Activated T-cell treated with anti-CD3 and anti-CD28 coated beads, Interleukin-2, amount 50 U/mL, for 24 hours (primary cell): ENCODE data around the gene SCD.
A peak's percentile ranks its signal among the peaks of the same experiment; 100 is the strongest.

Experiments
- DNase-seq: peaks from one replicate; pipeline ENCODE4 v3.0.0-alpha.2; 2020
- H3K27ac Mint-ChIP-seq: 2 replicates; pipeline ENCODE4 v1.8.0; 2020; ENCODE audit warnings: mild to moderate bottlenecking, mixed read lengths
- H3K27me3 Mint-ChIP-seq: 2 replicates; pipeline ENCODE4 v1.8.0; 2020; ENCODE audit warnings: mixed read lengths
- H3K36me3 Mint-ChIP-seq: 2 replicates; pipeline ENCODE4 v1.8.0; 2020; ENCODE audit warnings: low read depth, mixed read lengths
- H3K4me1 Mint-ChIP-seq: 2 replicates; pipeline ENCODE4 v1.8.0; 2020; ENCODE audit warnings: low read depth, mixed read lengths
- H3K4me3 Mint-ChIP-seq: 2 replicates; pipeline ENCODE4 v1.8.0; 2020; ENCODE audit warnings: mild to moderate bottlenecking, moderate library complexity, mixed read lengths
- H3K9me3 Mint-ChIP-seq: 2 replicates; pipeline ENCODE4 v1.8.0; 2020; ENCODE audit warnings: mixed read lengths

SCD gene

DNA sequence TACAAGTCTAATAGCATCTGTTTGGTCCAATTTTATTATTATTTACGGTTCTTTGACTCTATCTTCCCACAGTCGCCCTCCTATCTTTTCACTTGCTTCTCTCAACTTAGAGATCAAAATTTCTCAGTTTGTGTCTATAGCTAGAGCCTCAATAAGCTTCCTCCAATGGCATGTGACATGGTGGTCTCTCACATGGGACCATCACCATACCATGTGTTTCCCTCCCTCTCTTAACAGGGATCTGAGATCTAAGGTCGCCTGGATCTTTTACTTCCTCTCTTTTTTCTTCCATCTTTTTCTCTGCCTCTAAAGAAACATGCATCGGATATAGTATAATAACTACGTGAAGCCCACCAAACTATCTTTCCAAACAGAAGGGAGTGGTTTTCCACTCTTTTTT, 18.8 kb upstream of the SCD start:
- H3K4me1 Mint-ChIP-seq, result peaks cover 15% of the 10 kb centered on the region
- DNase-seq, result no peak
- H3K27ac Mint-ChIP-seq, result no peak overlapping the region
- no peak overlapping the region for H3K4me3 Mint-ChIP-seq
- no peaks in the 10 kb centered on the region for H3K36me3 Mint-ChIP-seq
- peaks cover 3% of the 10 kb centered on the region for H3K27me3 Mint-ChIP-seq
- H3K9me3 Mint-ChIP-seq, result no peaks in the 10 kb centered on the region

GRCh38 chr10:100330079-100330478, 17.0 kb upstream of the SCD start, which contains the start of gene PKD2L1:
PKD2L1 (minus strand) TSS chr10:100330228; CDS start chr10:100330103, 125 bp downstream.
- DNase-seq, result no peak
- Mint-ChIP-seq H3K4me1 (peaks cover 15% of the 10 kb centered on the region), H3K36me3 (no peaks in the 10 kb centered on the region), H3K9me3 (no peaks in the 10 kb centered on the region), H3K4me3 (no peak within 1 kb of the TSS), H3K27ac (no peak within 1 kb of the TSS), H3K27me3 (peaks cover 5% of the 10 kb centered on the region)

- Mint-ChIP-seq H3K4me3 (no peak overlapping the region), H3K27me3 (peaks cover 5% of the 10 kb centered on the region), H3K4me1 (no peaks in the 10 kb centered on the region), H3K36me3 (no peaks in the 10 kb centered on the region), H3K9me3 (no peaks in the 10 kb centered on the region), H3K27ac (no peak overlapping the region)
- DNase-seq, result no peak
These were observed 13.9 kb upstream of the SCD start for GRCh38 chr10:100333106-100333505.

- no peaks in the 10 kb centered on the region for H3K9me3 Mint-ChIP-seq
- DNase-seq, result no peak
- no peaks in the 10 kb centered on the region for H3K4me1 Mint-ChIP-seq
- no peak overlapping the region for H3K4me3 Mint-ChIP-seq
- H3K27me3 Mint-ChIP-seq, result peaks cover 5% of the 10 kb centered on the region
- no peak overlapping the region for H3K27ac Mint-ChIP-seq
- H3K36me3 Mint-ChIP-seq, result no peaks in the 10 kb centered on the region
These were observed 13.2 kb upstream of the SCD start for GRCh38 chr10:100333661-100334440.

GRCh38 chr10:100334762-100335161, 12.3 kb upstream of the SCD start:
- Mint-ChIP-seq H3K4me3 (no peak overlapping the region), H3K27me3 (peaks cover 5% of the 10 kb centered on the region), H3K9me3 (no peaks in the 10 kb centered on the region), H3K27ac (no peak overlapping the region), H3K4me1 (no peaks in the 10 kb centered on the region), H3K36me3 (no peaks in the 10 kb centered on the region)
- DNase-seq, result no peak

DNA sequence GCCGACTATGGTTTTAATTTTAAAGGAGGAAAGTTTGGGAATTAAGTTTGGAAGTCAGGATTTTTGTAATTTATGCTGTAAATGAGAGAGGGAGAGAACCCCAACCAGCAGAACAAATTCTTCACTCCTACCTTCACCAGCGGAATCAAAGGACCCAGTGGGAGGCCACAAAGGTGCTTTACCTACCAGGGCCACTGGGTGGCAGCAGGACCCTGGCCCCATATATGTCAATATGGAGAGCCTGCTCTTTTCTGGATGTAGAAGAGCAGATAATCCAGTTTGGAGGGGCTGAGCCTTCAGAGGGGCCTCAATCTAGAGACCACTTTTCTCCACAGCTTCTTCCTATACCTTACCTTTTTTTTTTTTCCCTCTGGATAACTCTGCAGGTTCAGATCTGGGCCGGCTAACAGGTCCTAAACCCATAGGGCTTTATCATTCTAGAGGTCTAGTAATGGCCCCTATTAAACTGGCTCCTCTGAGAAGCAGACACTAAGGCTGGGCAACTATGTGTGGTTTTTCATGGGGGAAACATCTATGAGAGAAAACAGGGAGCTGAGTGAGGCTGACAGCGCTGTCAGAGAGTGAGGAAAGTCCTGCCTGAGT, 8.5 kb upstream of the SCD start:
- H3K9me3 Mint-ChIP-seq, result no peaks in the 10 kb centered on the region

GRCh38 chr10:100339236-100339635, 7.8 kb upstream of the SCD start:
- Mint-ChIP-seq H3K4me1 (peaks cover 1% of the 10 kb centered on the region), H3K9me3 (no peaks in the 10 kb centered on the region), H3K27me3 (no peaks in the 10 kb centered on the region), H3K36me3 (no peaks in the 10 kb centered on the region), H3K27ac (no peak overlapping the region), H3K4me3 (no peak overlapping the region)
- no peak for DNase-seq

More for the DNA sequence above, 8.5 kb upstream of the SCD start:
- Mint-ChIP-seq H3K4me1 (no peaks in the 10 kb centered on the region), H3K27me3 (peaks cover 2% of the 10 kb centered on the region), H3K36me3 (no peaks in the 10 kb centered on the region), H3K27ac (no peak overlapping the region), H3K4me3 (no peak overlapping the region)
- peak; percentile 87 for DNase-seq

DNA sequence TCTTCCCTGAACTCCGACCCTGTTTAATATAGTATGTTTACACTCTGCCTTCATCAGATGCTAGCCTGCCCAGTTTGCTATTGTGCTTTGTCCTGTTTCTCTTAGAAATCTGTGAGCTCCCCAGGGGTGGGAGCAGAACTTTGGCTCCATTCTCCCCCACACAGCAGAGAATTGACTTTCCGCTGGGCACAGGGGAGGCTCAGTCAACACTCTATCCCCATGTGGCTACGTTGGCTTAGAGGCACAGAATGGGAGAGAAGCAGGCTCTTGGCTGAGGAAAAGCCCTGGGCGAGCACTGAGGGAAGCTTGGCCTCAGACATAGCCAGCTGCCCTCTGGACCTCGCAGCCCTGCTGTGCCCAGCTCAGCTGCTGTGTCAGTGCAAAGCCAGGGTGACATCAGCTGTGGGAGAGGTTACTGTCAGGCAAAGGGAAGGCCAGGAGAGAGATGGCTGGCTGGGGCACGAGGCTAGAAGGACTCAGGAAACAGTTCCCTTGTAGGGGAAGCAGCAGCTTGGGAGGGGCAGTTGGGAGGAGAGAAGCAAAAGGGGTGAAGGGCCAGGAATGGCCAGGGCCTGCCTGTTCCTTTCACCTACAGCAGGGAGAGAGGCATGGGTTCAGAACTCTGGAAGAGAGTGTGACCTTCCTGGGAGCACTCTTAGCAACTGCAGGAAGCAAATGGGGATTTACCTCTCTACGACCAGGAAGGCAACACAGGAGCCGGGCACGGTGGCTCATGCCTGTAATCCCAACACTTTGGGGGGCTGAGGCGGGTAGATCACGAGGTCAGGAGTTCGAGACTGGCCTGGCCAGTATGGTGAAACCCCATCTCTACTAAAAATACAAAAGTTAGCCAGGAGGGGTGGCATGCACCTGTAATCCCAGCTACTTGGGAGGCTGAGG, 5.8 kb upstream of the SCD start:
- no peaks in the 10 kb centered on the region for H3K9me3 Mint-ChIP-seq
- H3K4me3 Mint-ChIP-seq, result no peak overlapping the region
- H3K36me3 Mint-ChIP-seq, result peaks cover 2% of the 10 kb centered on the region
- H3K4me1 Mint-ChIP-seq, result peaks cover 15% of the 10 kb centered on the region
- H3K27me3 Mint-ChIP-seq, result no peaks in the 10 kb centered on the region
- no peak overlapping the region for H3K27ac Mint-ChIP-seq
- no peak for DNase-seq

DNA sequence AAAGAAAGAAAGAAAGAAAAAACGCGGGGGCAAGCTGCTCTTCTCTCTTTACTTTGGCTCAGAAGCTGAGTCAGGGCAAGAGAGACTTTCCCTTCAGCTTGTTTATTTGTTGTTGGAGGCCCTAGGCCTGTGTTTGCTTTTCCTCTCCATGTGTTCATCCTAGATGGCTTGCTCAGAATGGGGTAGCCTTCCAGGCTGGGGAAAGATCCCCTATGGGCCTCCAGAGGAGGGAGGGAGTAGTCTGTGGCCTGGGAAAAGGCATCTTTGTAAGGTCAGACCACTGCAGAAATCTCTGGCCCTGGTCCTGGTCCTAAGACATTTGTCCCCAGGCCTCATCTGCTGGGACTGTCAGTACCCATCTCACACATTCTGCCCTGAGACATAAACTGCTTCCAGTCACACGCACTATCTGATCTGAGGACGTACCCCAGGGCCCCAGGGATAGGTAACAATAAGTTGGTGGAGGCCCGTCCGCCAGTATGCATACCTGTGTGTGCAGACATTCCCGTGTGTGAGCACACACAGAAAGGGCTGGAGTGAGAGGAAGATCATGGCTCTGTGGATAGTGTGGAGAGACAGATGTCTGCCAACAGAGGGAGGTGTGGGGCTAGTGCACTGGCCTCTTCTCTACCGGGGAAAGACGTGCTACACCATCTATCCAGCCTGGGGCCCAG, 4.9 kb upstream of the SCD start:
- Mint-ChIP-seq H3K36me3 (peaks cover 5% of the 10 kb centered on the region), H3K4me1 (peaks cover 16% of the 10 kb centered on the region), H3K27ac (no peak overlapping the region), H3K9me3 (no peaks in the 10 kb centered on the region), H3K4me3 (no peak overlapping the region), H3K27me3 (no peaks in the 10 kb centered on the region)
- DNase-seq, result peak; percentile 48

- Mint-ChIP-seq H3K36me3 (peaks cover 10% of the 10 kb centered on the region), H3K27me3 (no peaks in the 10 kb centered on the region), H3K4me1 (peaks cover 16% of the 10 kb centered on the region), H3K27ac (no peak overlapping the region), H3K4me3 (no peak overlapping the region), H3K9me3 (no peaks in the 10 kb centered on the region)
- DNase-seq, result no peak
These were observed 4.4 kb upstream of the SCD start for GRCh38 chr10:100342627-100342972.

DNA sequence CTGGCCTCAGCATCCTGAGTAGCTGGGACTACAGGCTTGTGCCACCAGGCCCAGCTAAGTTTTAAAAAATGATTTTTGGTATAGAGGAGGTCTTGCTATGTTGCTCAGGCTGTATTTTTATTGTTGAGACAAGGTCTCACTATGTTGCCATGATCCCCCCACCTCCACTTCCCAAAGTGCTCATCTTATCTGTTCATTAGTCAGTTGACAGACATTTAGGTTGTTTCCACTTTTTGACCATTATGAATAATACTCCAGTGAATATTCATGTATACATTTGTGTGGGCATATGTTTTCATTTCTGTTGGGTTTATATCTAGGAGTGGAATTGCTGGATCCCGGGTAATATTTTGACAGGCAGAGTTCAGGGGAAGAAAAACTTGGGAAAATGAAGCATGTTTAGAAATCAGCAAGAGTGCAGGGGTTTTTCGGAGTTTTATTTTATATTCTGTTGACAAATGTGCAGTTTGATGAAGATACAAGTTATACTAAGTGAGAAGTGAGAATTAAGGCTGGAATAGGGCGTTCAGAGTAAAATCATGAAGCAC, 2.7 kb upstream of the SCD start:
- Mint-ChIP-seq H3K4me3 (peak overlapping the region; percentile 9), H3K4me1 (peaks cover 29% of the 10 kb centered on the region), H3K36me3 (peaks cover 28% of the 10 kb centered on the region)

DNA sequence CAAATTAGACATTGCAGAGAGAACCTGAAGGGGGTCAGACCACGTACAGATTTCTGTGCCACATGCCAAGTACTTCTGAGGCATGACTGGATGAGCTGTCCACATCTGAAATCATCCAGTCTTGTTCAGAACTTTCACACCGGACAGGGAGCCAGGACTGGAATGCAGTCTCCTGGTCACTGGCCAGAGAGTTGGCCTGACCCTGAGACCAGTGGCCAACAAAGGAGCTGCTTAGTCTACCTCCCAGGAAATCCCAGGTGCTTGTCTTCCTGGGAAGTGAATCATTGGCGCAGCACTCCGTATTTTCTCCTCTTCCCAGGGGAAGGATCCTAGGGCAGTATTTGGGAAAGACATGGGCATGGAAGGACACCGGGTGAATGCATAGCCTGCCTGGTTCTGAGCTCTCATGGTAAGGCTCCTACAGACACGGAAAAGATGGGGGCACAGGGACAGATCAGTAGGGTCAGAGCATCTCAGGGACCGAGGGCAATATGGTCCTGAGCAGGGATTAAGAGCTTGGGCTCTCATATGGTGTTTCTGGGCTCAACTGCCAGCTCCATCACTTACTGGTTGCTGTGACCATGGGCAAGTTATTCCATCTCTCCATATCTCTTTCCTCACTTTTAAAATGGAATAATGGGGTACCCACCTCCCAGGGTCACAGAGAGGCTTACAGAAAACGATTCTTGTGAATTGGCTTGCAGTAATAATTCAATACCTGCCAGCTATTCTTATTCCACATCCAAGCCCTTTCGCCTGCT, 1.3 kb upstream of the SCD start:
- Mint-ChIP-seq H3K36me3 (peaks cover 42% of the 10 kb centered on the region), H3K27ac (peak overlapping the region; percentile 93), H3K9me3 (no peaks in the 10 kb centered on the region), H3K4me1 (peaks cover 42% of the 10 kb centered on the region), H3K4me3 (peak overlapping the region; percentile 94), H3K27me3 (no peaks in the 10 kb centered on the region)
- no peak for DNase-seq

More for the DNA sequence above, 2.7 kb upstream of the SCD start:
- H3K27me3 Mint-ChIP-seq, result no peaks in the 10 kb centered on the region
- no peak for DNase-seq
- no peaks in the 10 kb centered on the region for H3K9me3 Mint-ChIP-seq
- H3K27ac Mint-ChIP-seq, result peak overlapping the region; percentile 42

- H3K27me3 Mint-ChIP-seq, result no peaks in the 10 kb centered on the region
- peak; percentile 80 for DNase-seq
- no peaks in the 10 kb centered on the region for H3K9me3 Mint-ChIP-seq
- peaks cover 47% of the 10 kb centered on the region for H3K4me1 Mint-ChIP-seq
- H3K4me3 Mint-ChIP-seq, result peak overlapping the region; percentile 94
- peaks cover 48% of the 10 kb centered on the region for H3K36me3 Mint-ChIP-seq
- H3K27ac Mint-ChIP-seq, result peak overlapping the region; percentile 93
These were observed 675 bp upstream of the SCD start for GRCh38 chr10:100346351-100346764.
